HTERT RPE-1 (cell line): ENCODE data around the gene DIS3L2.
"Not testable (repeated sequence)": the region's sequence is repeated elsewhere in the genome, so short reads cannot be mapped to it uniquely, and the experiment has no call there.

Experiments
- in situ Hi-C: fragments of 300-500 bp; cut with MboI; formaldehyde crosslinking; loops from 4 replicates; pipeline ENCODE4 v1.14.3; 2020; ENCODE audit warnings: low sequenced_read_pairs

The DIS3L2 gene

DNA sequence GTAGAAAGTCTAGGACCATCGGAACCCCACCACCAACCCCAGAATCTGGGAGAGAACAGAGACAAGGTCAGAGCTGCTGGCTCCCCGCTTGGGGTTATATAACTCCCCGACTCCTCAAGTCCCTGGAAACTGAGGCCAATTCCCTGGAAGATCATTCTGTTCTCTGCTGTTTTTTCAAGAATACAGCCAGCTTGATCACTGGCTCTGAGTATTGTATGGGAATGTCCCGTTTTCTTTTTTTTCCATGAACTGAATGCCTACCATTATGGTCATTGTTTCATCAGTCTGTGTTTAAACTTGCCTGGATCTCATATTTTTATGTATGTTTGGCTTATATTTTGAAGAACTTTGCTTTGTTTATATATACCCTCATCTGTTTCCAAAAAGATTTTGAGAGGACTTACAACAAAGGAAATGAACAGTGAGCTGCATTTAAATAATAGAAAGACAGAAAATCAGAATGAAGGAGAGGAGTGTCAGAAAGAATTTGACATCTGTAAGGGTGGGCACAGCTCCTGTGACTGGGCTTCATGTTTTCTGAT lies 327.0 kb downstream of the DIS3L2 start:
- in situ Hi-C loops = no loop called here

DNA sequence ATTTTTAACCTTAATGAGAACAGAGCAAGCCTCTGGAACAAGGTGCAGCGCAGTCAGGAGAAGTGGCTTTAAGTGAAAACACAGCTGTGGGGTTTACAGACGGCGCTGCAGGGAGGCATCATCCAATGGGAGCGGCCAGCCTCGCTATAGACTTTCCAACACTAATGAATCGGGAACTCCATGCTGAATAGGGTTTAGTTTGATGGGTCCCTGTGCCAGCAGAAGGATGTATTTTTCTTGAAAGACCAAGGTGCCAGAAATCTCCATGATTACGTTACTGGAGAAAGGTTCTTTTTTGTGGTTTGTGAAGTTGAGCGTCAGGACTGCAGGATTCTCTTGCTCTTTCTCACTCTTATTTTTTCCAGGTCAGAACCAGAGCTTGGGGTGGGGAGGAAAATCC lies 329.2 kb downstream of the DIS3L2 start:
- in situ Hi-C loops = no loop called here

- in situ Hi-C loops = no loop called here
Measured at GRCh38 chr2:232291343-232291742, 329.8 kb downstream of the DIS3L2 start.

- in situ Hi-C loops = no loop called here
Measured at GRCh38 chr2:232292395-232293154, 331.1 kb downstream of the DIS3L2 start.

GRCh38 chr2:232293191-232293590 lies 331.7 kb downstream of the DIS3L2 start:
- in situ Hi-C loops = no loop called here

- in situ Hi-C loops = no loop called here
Measured at GRCh38 chr2:232295971-232296370, 334.5 kb downstream of the DIS3L2 start.

DNA sequence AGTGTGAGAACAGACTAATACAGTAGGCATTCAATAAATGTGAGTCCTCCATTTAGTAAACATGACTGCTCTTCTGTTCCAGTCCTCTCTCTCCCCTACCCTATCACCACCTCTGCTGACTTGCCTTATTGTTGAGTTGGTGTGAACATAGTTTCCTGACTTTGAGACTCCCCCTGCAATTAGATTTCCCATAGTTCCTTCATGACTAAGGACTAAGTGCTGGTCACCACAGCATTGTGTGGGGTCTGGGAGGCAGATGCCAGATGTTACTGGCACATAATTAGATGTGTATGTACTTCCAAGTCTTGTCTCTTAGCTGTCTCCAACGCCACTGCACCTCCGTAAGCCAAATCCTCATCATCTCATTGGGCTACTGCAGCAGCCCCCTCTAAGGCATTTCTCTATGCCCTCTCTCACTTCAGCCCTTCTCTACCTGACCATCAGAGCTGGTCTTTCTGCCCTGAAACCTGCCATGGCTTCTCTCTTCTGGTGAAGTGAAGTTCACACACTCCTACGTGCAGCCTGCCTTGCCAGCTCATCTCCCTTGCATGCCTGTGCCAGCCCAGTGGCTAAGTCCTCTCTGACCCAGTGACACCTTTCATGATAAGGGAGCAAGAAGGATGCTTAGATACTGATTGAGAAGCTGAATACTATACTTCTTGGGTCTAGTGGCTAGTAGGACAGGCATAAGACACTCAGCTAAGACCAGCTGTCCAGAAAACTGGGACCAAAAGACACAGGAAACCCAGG lies 335.4 kb downstream of the DIS3L2 start:
- in situ Hi-C loops = no loop called here

- in situ Hi-C loops = no loop called here
Measured at GRCh38 chr2:232299084-232299483, 337.6 kb downstream of the DIS3L2 start.

DNA sequence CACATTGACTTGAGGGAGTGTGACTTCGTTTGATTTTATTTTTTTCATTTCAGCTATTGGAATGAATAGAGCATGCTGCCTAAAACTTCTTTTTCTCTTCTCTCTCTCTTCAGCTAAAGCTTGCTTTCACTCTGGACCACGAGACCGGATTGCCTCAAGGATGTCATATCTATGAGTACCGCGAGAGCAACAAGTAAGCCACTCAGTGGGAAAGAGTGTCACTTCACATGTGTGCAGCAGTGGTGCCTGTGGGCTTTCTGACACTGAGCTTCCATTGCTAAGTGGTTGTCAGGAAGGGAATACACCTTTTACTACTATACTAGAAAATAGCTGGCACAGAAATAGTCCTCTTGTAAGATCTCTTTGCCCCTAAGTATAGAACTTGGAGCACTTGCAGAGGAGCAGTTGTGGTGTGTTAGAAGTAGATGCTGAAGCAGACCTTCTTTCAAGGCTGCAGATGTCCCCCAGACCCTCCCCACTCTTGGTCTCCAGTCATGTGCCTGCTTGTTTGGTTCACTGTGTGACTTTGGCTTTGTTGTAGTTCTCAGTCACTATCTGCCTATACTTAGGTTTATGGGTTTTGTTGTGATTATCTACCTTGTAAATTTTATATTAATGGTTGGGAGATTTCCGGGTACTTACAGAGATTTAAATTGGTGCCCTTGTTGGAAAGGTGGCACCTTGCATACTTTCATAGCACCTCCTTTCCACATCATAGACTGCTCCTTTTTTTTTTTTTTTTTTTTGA lies 338.6 kb downstream of the DIS3L2 start:
- in situ Hi-C loops = no loop called here

DNA sequence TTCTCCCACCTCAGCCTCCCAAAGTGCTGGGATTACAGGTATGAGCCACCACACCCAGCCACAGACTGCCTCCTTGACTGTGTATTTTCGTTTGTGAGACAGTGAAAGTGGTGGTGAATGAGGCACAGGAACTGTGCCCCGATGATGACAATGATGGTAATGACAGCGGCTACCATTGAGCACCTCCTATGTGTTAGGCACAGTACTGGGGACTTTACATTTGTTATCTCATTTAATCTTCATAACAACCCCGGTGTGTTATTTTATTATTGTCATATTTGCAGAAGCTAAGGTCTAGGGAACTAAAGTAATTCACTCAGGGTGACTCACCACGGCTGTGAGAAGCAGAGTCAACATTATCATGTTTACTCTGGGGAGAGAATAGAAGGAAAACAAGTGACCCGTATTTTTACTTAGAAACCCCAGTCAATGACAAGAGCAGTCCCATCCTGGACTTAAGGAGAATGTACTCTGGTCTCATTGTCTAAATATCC lies 339.4 kb downstream of the DIS3L2 start:
- in situ Hi-C loops = no loop called here

DNA sequence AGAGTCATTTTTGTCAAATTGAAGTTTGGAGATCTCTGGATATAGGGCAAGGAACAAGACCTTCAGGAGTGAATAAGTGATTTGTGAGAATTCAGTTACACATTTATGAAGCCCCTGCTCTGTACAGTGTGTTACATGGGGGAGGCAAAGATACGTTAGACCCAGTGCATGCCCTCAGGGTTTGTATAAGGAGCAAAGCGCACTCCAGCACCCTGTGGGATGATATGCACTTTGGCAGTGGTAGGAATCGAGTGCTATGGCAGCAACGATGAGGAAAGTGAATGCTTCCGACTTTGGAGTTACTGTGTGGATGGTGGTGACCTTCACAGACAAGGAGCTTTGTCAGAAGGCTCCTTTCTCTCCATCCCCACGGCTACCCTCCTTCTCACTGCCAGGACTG lies 342.7 kb downstream of the DIS3L2 start:
- in situ Hi-C loops = no loop called here

GRCh38 chr2:232306741-232307305 lies 345.3 kb downstream of the DIS3L2 start:
- in situ Hi-C loops = no loop called here

DNA sequence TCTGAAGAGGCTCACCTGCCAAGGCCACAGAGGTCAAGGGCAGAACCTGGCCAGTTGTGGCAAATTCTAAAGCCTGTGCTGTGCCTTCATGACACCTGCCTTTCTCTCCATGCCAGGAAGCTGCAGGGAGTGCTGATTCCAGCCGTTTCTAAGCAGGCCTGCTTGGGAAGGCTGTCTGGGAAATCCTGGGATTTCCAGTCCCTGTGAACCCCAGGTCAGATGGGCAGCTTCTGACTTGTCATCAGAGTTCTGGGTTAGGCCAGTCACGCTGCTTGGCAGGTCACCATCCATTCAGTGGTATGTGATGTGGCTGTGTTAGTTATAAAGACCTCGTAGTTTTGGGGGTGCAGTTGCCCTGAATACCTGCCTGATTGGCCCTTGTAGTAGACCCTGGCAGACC lies 346.3 kb downstream of the DIS3L2 start:
- in situ Hi-C loops = no loop called here

GRCh38 chr2:232308986-232309385 lies 347.5 kb downstream of the DIS3L2 start:
- in situ Hi-C loops = no loop called here

DNA sequence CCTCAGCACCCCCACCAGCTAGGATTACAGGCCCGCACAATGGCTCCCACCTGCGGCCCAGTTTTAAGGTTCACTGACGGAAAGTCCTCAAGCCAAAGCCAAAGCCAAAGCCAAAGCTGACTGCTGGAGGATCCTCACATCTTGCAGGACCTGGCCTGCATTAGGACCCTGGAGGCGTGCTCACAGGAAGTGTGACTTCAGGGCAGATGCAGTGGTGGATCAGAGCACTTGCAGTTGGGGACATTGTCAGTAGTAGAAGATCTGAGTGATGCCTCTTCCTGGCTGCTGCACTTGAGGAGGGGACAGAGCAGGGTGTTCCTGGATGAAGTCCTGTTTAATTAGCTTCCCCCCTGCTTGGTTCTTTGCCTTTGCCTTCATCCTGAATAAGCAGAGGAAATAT lies 348.1 kb downstream of the DIS3L2 start:
- in situ Hi-C loops = no loop called here

- in situ Hi-C loops = no loop called here
Measured at GRCh38 chr2:232310121-232310520, 348.6 kb downstream of the DIS3L2 start.

DNA sequence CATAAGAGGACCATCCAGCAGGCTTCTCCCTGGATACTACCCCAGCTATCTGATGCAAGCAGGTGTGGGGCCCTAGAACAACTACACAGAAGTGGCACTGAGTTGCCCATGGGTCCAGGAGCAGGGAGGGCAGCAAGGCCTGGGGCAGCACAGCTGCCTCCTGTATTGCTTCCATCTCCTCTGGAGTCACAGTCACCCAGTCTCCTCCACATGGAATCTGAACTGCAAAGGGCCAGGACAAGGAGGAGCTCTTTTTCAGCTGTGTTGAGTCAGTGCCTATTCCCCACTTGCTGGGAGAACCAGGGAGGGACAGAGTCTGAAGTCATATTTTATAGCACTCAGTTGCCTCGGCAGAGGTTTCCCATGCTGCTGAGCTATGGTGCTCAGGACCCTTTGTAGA lies 349.2 kb downstream of the DIS3L2 start:
- in situ Hi-C loops = no loop called here

DNA sequence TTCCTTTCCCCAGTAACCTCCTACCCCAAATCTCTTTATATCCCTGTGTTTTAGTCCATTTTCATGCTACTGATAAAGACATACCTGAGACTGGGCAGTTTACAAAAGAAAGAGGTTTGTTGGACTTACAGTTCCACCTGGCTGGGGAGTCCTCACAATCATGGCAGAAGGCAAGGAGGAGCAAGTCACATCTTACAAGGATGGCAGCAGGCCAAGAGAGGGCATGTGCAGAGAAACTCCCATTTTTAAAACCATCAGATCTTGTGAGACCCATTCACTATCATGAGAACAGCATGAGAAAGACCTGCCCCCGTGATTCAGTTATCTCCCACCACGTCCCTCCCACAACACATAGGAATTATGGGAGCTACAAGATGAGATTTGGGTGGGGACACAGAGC lies 352.1 kb downstream of the DIS3L2 start:
- in situ Hi-C loops = not testable (repeated sequence)

DNA sequence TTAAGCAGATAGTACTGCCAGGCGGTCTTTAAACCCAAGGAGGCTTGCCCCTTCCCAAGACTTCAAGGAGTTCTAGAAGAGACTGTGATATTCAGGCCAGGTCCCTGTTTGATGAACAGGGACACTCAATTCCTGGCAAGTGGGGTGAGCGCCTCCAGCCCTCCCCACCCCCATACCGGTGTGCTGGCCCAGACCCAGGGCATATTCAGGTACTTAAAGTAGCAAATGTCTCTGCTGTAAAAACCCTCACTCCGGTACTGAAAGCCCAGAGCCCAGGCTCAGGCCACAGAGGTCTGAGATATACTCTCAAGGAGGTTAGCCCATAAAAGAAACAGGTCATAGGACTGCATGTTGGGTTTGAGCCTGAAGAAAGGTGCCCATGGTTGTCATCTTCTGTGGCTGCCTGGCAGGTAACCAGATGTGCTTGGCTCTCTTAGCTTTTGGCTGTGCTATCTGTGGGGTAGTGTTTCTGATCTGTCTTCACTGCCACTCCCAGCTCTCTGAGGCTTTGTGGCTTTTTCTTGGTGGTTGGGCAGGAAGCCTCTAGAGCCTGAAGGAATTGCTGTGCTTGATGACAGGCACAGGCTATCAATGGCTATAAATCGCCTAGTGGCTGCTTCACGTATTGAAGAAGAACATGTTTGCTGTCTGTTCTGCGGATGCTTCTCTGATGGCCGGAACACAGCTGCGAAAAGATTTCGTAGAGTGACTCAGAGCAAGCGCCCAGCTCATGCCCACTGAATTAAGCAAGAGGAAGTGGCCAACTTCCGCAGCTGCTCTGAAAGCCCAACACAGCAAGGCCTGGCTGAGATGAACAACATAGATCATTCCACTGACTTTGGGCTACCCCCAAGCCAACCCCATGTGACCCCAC lies 353.8 kb downstream of the DIS3L2 start:
- in situ Hi-C loops = no loop called here

GRCh38 chr2:232315923-232316299 lies 354.4 kb downstream of the DIS3L2 start:
- in situ Hi-C loops = no loop called here
